SU-DHL-6 (cell line): Measurements from ENCODE around the gene FXYD3.

ENCODE experiments used
- H2AFZ ChIP-seq: fragments of 200-600 bp; sonication (generic); 2 replicates; pipeline ENCODE4 v1.6.1; 2014; ENCODE audit warnings: low read depth, mild to moderate bottlenecking, moderate library complexity, mixed read lengths, antibody characterized with exemption, low read length; ENCODE audit not compliant: severe bottlenecking
- H3F3A ChIP-seq: fragments of 200-600 bp; shearing (Covaris generic); 2 replicates; pipeline ENCODE4 v1.6.0; 2016; ENCODE audit warnings: antibody characterized with exemption, mild to moderate bottlenecking; ENCODE audit not compliant: insufficient read depth
- H3K27ac ChIP-seq: fragments of 200-600 bp; sonication (generic); 2 replicates; pipeline ENCODE4 v1.5.1; 2016; ENCODE audit warnings: low read depth, mild to moderate bottlenecking, low read length, moderate library complexity, mixed read lengths
- H3K27me3 ChIP-seq: fragments of 200-600 bp; sonication (generic), shearing (Covaris generic); 2 replicates; pipeline ENCODE4 v1.6.0; 2014; ENCODE audit warnings: mild to moderate bottlenecking, low read length
- H3K36me3 ChIP-seq: fragments of 200-600 bp; sonication (generic); 2 replicates; pipeline ENCODE4 v1.6.1; 2014; ENCODE audit warnings: mild to moderate bottlenecking, low read length, mixed read lengths
- H3K4me2 ChIP-seq: fragments of 300-600, 200-600 bp; shearing (Covaris generic), sonication (generic); 2 replicates; pipeline ENCODE4 v1.6.0; 2014; ENCODE audit warnings: low read length, low read depth, mild to moderate bottlenecking; ENCODE audit not compliant: poor library complexity, severe bottlenecking
- H3K4me3 ChIP-seq: fragments of 200-600 bp; sonication (generic); 2 replicates; pipeline ENCODE4 v1.5.1; 2014; ENCODE audit warnings: antibody characterized with exemption, low read length, mild to moderate bottlenecking, mixed read lengths; ENCODE audit not compliant: insufficient read depth, poor library complexity, severe bottlenecking
- H3K79me2 ChIP-seq: fragments of 200-600 bp; sonication (generic); 2 replicates; pipeline ENCODE4 v1.6.1; 2014; ENCODE audit warnings: mild to moderate bottlenecking, low read length, moderate library complexity; ENCODE audit not compliant: insufficient read depth
- H3K9ac ChIP-seq: fragments of 200-600 bp; sonication (generic); 2 replicates; pipeline ENCODE4 v1.7.0; 2014; ENCODE audit warnings: mild to moderate bottlenecking, low read length
- H3K9me2 ChIP-seq: fragments of 200-600 bp; sonication (generic); replicated peaks from 2 replicates; pipeline ENCODE4 v1.6.1; 2014; ENCODE audit warnings: low read length; ENCODE audit not compliant: insufficient read depth
- H3K9me3 ChIP-seq: fragments of 200-600 bp; sonication (generic); 2 replicates; pipeline ENCODE4 v1.6.1; 2014; ENCODE audit warnings: low read length, mixed read lengths; ENCODE audit not compliant: insufficient read depth
- H4K20me1 ChIP-seq: fragments of 200-600 bp; sonication (generic); 2 replicates; pipeline ENCODE4 v1.6.1; 2014; ENCODE audit warnings: low read depth, mild to moderate bottlenecking, antibody characterized with exemption, low read length, moderate library complexity, mixed read lengths
- EZH2phosphoT487 ChIP-seq: fragments of 200-600 bp; sonication (generic), shearing (Covaris generic); conservative IDR thresholded peaks from 2 replicates; pipeline ENCODE4 v1.6.1; 2018; ENCODE audit warnings: mild to moderate bottlenecking, antibody characterized with exemption, low read length, moderate library complexity, mixed read lengths
- TF ChIP-seq, protein P1 (sequence below): fragments of 200-600 bp; sonication (generic); IDR thresholded peaks from one replicate; pipeline ENCODE4 v1.5.1; 2017; ENCODE audit warnings: antibody characterized with exemption, mild to moderate bottlenecking, low read length, moderate library complexity; ENCODE audit not compliant: insufficient read depth, poor library complexity, severe bottlenecking

The FXYD3 gene

DNA sequence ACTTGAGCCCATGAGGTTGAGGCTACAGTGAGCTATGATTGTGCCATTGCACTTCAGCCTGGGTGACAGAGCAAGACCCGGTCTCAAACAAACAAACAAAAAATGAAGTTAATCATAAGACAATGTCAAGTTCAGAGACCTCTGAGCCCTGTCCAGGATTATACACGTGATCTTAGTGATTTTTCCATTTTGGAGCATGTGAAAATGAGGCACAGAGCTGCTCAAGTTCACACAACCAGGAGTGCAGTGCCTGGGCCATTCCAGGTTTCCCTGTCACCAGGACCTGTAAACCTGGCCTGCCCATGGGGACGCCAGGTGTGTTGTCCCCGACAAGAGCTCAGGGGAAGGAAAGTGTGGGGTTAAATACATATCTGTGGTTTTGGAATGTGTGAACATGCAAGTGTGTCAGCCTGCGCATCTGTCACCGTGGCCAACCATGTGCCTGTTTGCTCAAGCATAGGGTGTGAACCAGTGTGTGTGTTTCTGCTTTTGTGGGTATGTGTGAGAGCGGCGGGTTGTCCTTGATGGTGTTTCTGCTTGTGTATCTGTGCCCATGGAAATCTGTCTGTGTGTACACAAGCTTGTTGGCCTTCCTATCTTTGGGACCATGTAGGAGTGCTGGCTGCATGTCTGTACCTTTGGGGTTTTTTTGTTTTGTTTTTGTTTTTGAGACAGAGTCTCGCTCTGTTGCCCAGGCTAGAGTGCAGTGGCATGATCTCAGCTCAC is 21.5 kb downstream of the FXYD3 start:
- no peak overlapping the region for H2AFZ ChIP-seq
- H3K4me2 ChIP-seq, result no peak overlapping the region
- H3K9me3 ChIP-seq, result no peaks in the 10 kb centered on the region
- peaks cover 7% of the 10 kb centered on the region for H3F3A ChIP-seq
- H3K27me3 ChIP-seq, result no peaks in the 10 kb centered on the region
- no peaks in the 10 kb centered on the region for H3K36me3 ChIP-seq
- TF ChIP-seq, protein P1, sequence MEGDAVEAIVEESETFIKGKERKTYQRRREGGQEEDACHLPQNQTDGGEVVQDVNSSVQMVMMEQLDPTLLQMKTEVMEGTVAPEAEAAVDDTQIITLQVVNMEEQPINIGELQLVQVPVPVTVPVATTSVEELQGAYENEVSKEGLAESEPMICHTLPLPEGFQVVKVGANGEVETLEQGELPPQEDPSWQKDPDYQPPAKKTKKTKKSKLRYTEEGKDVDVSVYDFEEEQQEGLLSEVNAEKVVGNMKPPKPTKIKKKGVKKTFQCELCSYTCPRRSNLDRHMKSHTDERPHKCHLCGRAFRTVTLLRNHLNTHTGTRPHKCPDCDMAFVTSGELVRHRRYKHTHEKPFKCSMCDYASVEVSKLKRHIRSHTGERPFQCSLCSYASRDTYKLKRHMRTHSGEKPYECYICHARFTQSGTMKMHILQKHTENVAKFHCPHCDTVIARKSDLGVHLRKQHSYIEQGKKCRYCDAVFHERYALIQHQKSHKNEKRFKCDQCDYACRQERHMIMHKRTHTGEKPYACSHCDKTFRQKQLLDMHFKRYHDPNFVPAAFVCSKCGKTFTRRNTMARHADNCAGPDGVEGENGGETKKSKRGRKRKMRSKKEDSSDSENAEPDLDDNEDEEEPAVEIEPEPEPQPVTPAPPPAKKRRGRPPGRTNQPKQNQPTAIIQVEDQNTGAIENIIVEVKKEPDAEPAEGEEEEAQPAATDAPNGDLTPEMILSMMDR, result no peak
- H3K79me2 ChIP-seq, result no peaks in the 10 kb centered on the region
- H3K9me2 ChIP-seq, result no peaks in the 10 kb centered on the region
- H3K27ac ChIP-seq, result no peak overlapping the region
- no peak overlapping the region for H3K4me3 ChIP-seq
- H4K20me1 ChIP-seq, result no peaks in the 10 kb centered on the region
- H3K9ac ChIP-seq, result no peak overlapping the region

DNA sequence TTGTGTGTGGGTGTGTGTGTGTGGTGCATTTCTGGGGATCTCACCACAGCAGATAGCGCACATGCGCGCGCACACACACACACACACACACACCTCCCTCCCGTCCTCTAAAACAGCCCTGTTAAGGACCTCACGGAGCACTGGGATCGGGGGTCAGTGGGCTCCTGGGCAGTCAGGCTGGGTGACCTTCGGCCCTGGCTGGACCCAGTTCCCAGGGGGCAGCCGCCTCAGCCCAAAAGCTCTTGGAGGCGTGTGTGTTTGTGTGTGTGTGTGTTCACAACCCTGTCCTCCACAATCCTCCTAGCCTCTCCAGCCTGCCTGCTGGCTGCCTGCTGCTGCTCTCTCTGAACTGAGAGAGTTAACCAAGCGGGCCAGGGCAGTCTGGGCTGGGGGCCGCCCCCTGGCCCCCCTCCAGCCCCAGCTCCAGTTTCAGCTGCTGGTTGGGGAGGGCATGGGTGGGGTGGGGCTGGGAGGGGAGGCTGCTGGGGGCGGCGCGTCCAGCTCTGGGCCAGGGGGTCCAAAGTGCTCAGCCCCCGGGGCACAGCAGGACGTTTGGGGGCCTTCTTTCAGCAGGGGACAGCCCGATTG is 22.8 kb downstream of the FXYD3 start, which contains the start of gene FXYD1:
TSS of gene FXYD1 (plus strand) at position 520 of the 588 bp plus-strand sequence. CDS start 1,256 bp downstream, outside the sequence.
- Histone ChIP-seq H3K36me3 (no peaks in the 10 kb centered on the region), H3K9ac (no peak within 1 kb of the TSS), H3K27me3 (no peaks in the 10 kb centered on the region), H3F3A (peaks cover 7% of the 10 kb centered on the region), H4K20me1 (no peaks in the 10 kb centered on the region), H3K4me2 (no peak within 1 kb of the TSS), H3K79me2 (no peaks in the 10 kb centered on the region), H3K27ac (no peak within 1 kb of the TSS), H3K9me3 (no peaks in the 10 kb centered on the region), H3K4me3 (no peak within 1 kb of the TSS), H2AFZ (no peak within 1 kb of the TSS), H3K9me2 (no peaks in the 10 kb centered on the region)
- TF ChIP-seq, protein P1, result no peak
- TF ChIP-seq EZH2phosphoT487, result no peak

DNA sequence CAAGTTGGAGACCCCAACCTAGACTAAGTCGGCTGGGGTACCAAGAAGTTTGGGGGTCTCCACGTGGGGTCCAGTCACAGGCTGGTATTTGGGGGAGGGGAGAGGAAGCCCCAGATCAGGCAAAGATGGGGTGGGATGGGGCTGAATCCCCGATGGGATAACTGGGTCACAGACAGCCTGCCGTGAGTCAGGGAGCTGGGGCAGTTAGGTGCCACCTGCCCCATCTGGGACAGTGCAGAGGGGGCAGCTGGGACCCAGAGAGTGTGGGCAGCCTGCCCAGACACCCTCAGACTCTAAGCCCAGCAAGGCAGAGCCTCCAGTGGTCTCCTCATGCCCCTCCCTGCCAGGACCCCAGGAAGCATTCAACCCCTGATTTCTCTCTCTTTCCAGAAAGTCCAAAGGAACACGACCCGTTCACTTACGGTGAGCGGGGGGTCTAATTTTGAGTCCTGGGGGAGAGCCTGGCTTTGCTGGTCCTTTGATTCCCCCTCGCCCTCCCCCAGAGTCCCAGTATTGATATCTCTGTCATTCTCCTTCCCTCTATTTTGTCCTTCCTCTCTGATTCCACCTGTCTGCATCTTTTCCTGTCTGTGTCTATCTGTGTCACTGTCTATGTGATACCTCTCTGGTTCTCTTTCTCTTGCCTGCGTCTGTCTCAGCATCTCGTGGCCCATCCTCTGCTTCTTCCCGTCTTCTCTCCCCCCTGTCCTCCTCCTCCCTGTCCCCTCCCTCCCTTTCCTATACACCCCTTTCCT is 24.8 kb downstream of the FXYD3 start:
- Histone ChIP-seq H2AFZ (peak overlapping the region; percentile 70), H3K27ac (no peak overlapping the region), H3F3A (peaks cover 7% of the 10 kb centered on the region), H3K9me2 (no peaks in the 10 kb centered on the region), H3K9me3 (no peaks in the 10 kb centered on the region), H3K27me3 (no peaks in the 10 kb centered on the region), H4K20me1 (no peaks in the 10 kb centered on the region), H3K4me2 (peak overlapping the region; percentile 70), H3K36me3 (no peaks in the 10 kb centered on the region), H3K4me3 (no peak overlapping the region), H3K79me2 (no peaks in the 10 kb centered on the region), H3K9ac (peak overlapping the region; percentile 31; the same call in 1 of the 2 replicates)
- no peak for TF ChIP-seq EZH2phosphoT487
- TF ChIP-seq, protein P1, result no peak
